PC-3 (cell line): Measurements from ENCODE around the gene PCGF2. TPM values are rescaled to one million over a fixed set of nuclear protein-coding genes. Genes with fewer than 3 reads are reported as not detected.

Experiments used
- ATAC-seq: fragments of 200-7000 bp; cut with Tn5 transposase; 2 replicates; pipeline ENCODE4 v1.9.1; 2020; ENCODE audit warnings: mild to moderate bottlenecking, moderate library complexity
- BruUV-seq: library from RNA; stranded (reverse); fragments of 400-500 nt; replicated peaks from 2 replicates; lab custom pipeline; 2021; lab: Mats Ljungman, UMichigan
- CTCF ChIA-PET: fragments of 300-600 bp; sonication (Branson Sonifier 250); formaldehyde crosslinking; loops from one replicate; lab custom pipeline; 2022; ENCODE audit warnings: antibody characterized with exemption; lab: Charles Lee
- POLR2A ChIA-PET: fragments of 300-600 bp; sonication (Branson Sonifier 250); formaldehyde crosslinking; loops from one replicate; lab custom pipeline; 2022; ENCODE audit warnings: antibody characterized with exemption; ENCODE audit not compliant: unreplicated experiment; lab: Charles Lee
- DNase-seq: peaks from one replicate; pipeline ENCODE4 v3.0.0-alpha.2; 2015
- H2AFZ ChIP-seq: fragments of 300-600 bp; sonication (generic); 2 replicates; pipeline ENCODE4 v1.6.0; 2016; ENCODE audit warnings: antibody characterized with exemption, low read length
- H3F3A ChIP-seq: fragments of 300-600 bp; sonication (generic); one replicate; pipeline ENCODE4 v1.6.0; 2017; ENCODE audit warnings: antibody characterized with exemption, low read length, control low read depth, mild to moderate bottlenecking; ENCODE audit not compliant: unreplicated experiment
- H3K27ac ChIP-seq: fragments of 300-600 bp; sonication (generic); 2 replicates; pipeline ENCODE4 v1.5.1; 2016; ENCODE audit warnings: mild to moderate bottlenecking, low read length
- H3K27me3 ChIP-seq: fragments of 300-600 bp; sonication (generic); 2 replicates; pipeline ENCODE4 v1.6.1; 2016; ENCODE audit warnings: low read length, mixed read lengths
- H3K36me3 ChIP-seq: fragments of 300-600 bp; sonication (generic); 2 replicates; pipeline ENCODE4 v1.6.1; 2016; ENCODE audit warnings: low read depth, mixed run types, low read length, mixed read lengths
- H3K4me1 ChIP-seq: fragments of 300-600 bp; sonication (generic); 2 replicates; pipeline ENCODE4 v1.5.1; 2016; ENCODE audit warnings: low read length; ENCODE audit not compliant: insufficient read depth
- H3K4me2 ChIP-seq: fragments of 300-600 bp; sonication (generic); 2 replicates; pipeline ENCODE4 v1.6.0; 2016; ENCODE audit warnings: low read length
- H3K4me3 ChIP-seq: fragments of 300-600 bp; sonication (generic); 2 replicates; pipeline ENCODE4 v1.5.1; 2016; ENCODE audit warnings: mild to moderate bottlenecking, low read length, mixed read lengths
- H3K79me2 ChIP-seq: fragments of 300-600 bp; sonication (generic); 2 replicates; pipeline ENCODE4 v1.6.1; 2017; ENCODE audit warnings: low read length, mixed read lengths
- H3K9ac ChIP-seq: fragments of 300-600 bp; sonication (generic); 2 replicates; pipeline ENCODE4 v1.6.0; 2016; ENCODE audit warnings: mild to moderate bottlenecking, low read length
- H3K9me2 ChIP-seq: fragments of 300-600 bp; sonication (generic); replicated peaks from 2 replicates; pipeline ENCODE4 v1.6.1; 2016; ENCODE audit warnings: mixed run types, low read length, mixed read lengths
- H3K9me3 ChIP-seq: fragments of 300-600 bp; sonication (generic); 2 replicates; pipeline ENCODE4 v1.6.1; 2016; ENCODE audit warnings: low read length, mixed read lengths
- H4K20me1 ChIP-seq: fragments of 300-600 bp; sonication (generic); 2 replicates; pipeline ENCODE4 v1.6.1; 2016; ENCODE audit warnings: low read length, mixed read lengths
- EZH2 ChIP-seq: fragments of 300-600 bp; sonication (generic); IDR thresholded peaks from one replicate; pipeline ENCODE4 v1.6.1; 2017; ENCODE audit warnings: antibody characterized with exemption, mild to moderate bottlenecking, low read length; ENCODE audit not compliant: unreplicated experiment
- EZH2phosphoT487 ChIP-seq: fragments of 300-600 bp; sonication (generic); IDR thresholded peaks from 2 replicates; pipeline ENCODE4 v1.6.1; 2018; ENCODE audit warnings: mild to moderate bottlenecking, antibody characterized with exemption, low read length, borderline replicate concordance
- intact Hi-C: fragments of 100-400 bp; cut with micrococcal nuclease; formaldehyde crosslinking; loops from 2 replicates; pipeline ENCODE4 v1.9.0; 2023
- total RNA-seq: library from RNA; depleted of rRNA; stranded (reverse); fragments of >200 nt; gene quantifications from 2 replicates; pipeline ENCODE4 v1.2.3, GENCODE V29; 2014
- TF ChIP-seq, protein P1 (sequence below): fragments of 300-600 bp; sonication (generic); conservative IDR thresholded peaks from 2 replicates; pipeline ENCODE4 v1.5.1; 2017; ENCODE audit warnings: antibody characterized with exemption, low read depth, mild to moderate bottlenecking, low read length

The PCGF2 gene
- total RNA-seq, 1 experiment from 2014 or later = 14.1 TPM

DNA sequence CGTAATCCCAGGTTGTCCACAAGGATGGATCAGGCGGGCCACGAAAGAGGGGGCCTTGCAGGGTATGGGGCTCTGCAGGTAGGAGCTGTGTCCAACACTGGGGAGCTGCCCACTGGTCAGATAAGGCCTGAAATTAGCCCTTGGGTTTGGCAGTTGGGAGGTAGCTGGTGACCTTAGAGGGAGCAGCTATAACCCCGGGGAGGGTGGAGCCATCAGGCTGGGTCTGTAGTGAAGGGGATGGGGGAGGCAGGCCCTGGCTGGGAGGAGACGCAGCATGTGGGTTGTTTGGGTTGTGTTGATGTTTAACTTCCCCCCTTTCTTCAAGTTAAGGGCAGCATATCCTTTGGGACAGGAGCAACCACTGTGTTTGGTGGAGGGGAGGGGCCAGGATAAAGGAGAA, 37.2 kb downstream of the PCGF2 start:
- intact Hi-C loops = no loop called here
- CTCF ChIA-PET = no interaction called here
- no peak overlapping the region for H2AFZ ChIP-seq

DNA sequence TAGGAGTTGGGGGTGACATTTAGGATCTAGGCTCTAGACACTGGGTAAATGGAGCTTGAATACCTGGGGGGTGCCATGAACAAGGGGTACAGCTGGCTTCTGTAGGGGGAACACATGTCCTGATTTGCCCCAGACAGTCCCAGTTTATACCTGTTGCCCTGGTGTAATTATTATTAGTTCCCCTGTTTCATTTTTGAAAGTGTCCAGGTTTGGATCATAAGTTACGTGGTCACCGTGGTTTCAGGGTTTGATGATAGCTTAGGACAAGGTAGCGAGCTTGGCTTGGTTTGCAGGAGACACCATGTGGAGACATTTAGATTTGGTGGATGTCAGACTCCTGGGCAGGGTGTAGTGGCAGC, 37.6 kb downstream of the PCGF2 start:
- Histone ChIP-seq H3K4me1 (peaks cover 7% of the 10 kb centered on the region; the same call in 1 of the 2 replicates), H3F3A (no peaks in the 10 kb centered on the region), H3K79me2 (peaks cover 27% of the 10 kb centered on the region), H3K36me3 (no peaks in the 10 kb centered on the region), H3K27me3 (no peaks in the 10 kb centered on the region), H3K9me3 (no peaks in the 10 kb centered on the region), H2AFZ (no peak overlapping the region), H3K4me3 (no peak overlapping the region), H3K27ac (no peak overlapping the region), H3K9me2 (no peaks in the 10 kb centered on the region), H4K20me1 (no peaks in the 10 kb centered on the region), H3K9ac (no peak overlapping the region), H3K4me2 (no peak overlapping the region)
- DNase-seq (no peak), ATAC-seq (no peak)
- TF ChIP-seq, protein P1, sequence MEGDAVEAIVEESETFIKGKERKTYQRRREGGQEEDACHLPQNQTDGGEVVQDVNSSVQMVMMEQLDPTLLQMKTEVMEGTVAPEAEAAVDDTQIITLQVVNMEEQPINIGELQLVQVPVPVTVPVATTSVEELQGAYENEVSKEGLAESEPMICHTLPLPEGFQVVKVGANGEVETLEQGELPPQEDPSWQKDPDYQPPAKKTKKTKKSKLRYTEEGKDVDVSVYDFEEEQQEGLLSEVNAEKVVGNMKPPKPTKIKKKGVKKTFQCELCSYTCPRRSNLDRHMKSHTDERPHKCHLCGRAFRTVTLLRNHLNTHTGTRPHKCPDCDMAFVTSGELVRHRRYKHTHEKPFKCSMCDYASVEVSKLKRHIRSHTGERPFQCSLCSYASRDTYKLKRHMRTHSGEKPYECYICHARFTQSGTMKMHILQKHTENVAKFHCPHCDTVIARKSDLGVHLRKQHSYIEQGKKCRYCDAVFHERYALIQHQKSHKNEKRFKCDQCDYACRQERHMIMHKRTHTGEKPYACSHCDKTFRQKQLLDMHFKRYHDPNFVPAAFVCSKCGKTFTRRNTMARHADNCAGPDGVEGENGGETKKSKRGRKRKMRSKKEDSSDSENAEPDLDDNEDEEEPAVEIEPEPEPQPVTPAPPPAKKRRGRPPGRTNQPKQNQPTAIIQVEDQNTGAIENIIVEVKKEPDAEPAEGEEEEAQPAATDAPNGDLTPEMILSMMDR = no peak
- TF ChIP-seq EZH2phosphoT487 (no peak), EZH2 (no peak)
- ChIA-PET POLR2A (no interaction called here), CTCF (no interaction called here)
- intact Hi-C loops = no loop called here
- BruUV-seq = no TSS peak

More for the DNA sequence above, 37.2 kb downstream of the PCGF2 start:
- H3K4me3 ChIP-seq = no peak overlapping the region
- H3F3A ChIP-seq = no peaks in the 10 kb centered on the region
- no peaks in the 10 kb centered on the region for H3K36me3 ChIP-seq
- POLR2A ChIA-PET = no interaction called here
- H3K4me2 ChIP-seq = no peak overlapping the region
- H3K27ac ChIP-seq = no peak overlapping the region
- peaks cover 7% of the 10 kb centered on the region; the same call in 1 of the 2 replicates for H3K4me1 ChIP-seq
- ATAC-seq (no peak), DNase-seq (no peak)
- H3K27me3 ChIP-seq = no peaks in the 10 kb centered on the region
- no peak overlapping the region for H3K9ac ChIP-seq
- TF ChIP-seq, protein P1 = no peak
- TF ChIP-seq EZH2 = no peak
- TF ChIP-seq EZH2phosphoT487 = no peak
- no peaks in the 10 kb centered on the region for H3K9me3 ChIP-seq
- no TSS peak for BruUV-seq
- no peaks in the 10 kb centered on the region for H3K9me2 ChIP-seq
- H3K79me2 ChIP-seq = peaks cover 23% of the 10 kb centered on the region
- H4K20me1 ChIP-seq = no peaks in the 10 kb centered on the region

DNA sequence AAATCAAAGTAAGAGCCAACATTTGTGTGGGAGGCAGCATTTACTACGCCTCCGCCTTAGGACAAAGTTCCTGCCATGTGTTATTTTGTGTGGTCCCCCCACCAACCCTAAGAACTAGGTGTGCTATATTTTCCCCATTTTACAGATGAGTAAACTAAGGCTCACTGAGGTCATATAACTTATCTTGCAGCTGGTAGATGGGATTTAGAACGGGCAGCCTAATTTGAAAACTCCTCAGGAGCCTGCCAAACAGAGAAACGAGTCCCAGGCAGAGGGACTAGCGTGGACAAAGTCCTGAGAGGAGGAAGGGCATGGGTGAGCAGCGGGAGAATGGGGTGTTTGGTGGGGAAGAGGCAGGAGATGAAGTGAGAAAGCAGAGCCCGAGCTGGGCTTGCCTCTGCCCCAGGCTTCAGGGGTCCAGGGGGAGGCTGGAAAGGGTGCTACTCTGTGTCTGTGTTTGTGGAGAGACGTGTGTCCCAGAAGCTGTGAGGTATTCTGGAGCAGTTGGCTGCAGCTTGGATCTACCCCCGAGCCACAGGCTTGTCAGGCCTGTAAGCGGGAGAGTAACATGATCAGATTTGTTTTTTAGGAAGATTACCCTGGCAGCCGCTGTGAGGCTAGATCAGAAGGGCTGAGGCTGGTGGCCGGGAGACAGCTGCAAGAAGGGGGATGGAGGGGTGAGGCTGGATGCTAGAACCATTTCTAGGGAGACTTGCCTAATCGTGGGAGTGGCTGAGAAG, 38.1 kb downstream of the PCGF2 start:
- Histone ChIP-seq H3K27ac (no peak overlapping the region), H3K79me2 (peaks cover 27% of the 10 kb centered on the region), H3K4me2 (no peak overlapping the region), H3K4me1 (peaks cover 7% of the 10 kb centered on the region; the same call in 1 of the 2 replicates), H3K4me3 (no peak overlapping the region), H3K9ac (no peak overlapping the region), H4K20me1 (no peaks in the 10 kb centered on the region), H3F3A (no peaks in the 10 kb centered on the region), H3K36me3 (no peaks in the 10 kb centered on the region), H2AFZ (no peak overlapping the region), H3K9me3 (no peaks in the 10 kb centered on the region), H3K27me3 (no peaks in the 10 kb centered on the region), H3K9me2 (no peaks in the 10 kb centered on the region)
- ATAC-seq (no peak), DNase-seq (no peak)
- ChIA-PET POLR2A (no interaction called here), CTCF (no interaction called here)
- intact Hi-C loops = no loop called here
- TF ChIP-seq, protein P1 = no peak
- TF ChIP-seq EZH2 (no peak), EZH2phosphoT487 (no peak)
- no TSS peak for BruUV-seq
